NCI-H1694 (cell line): ENCODE results near the gene TSEN34.
"Not testable (repeated sequence)": the region's sequence is repeated elsewhere in the genome, so short reads cannot be mapped to it uniquely, and the experiment has no call there.

Experiments
- DNase-seq: peaks from one replicate; lab custom pipeline; 2025; lab: John Stamatoyannopoulos, UW

TSEN34 gene

GRCh38 chr19:54160854-54161253 lies 30.3 kb upstream of the TSEN34 start:
- DNase-seq = no peak

DNA sequence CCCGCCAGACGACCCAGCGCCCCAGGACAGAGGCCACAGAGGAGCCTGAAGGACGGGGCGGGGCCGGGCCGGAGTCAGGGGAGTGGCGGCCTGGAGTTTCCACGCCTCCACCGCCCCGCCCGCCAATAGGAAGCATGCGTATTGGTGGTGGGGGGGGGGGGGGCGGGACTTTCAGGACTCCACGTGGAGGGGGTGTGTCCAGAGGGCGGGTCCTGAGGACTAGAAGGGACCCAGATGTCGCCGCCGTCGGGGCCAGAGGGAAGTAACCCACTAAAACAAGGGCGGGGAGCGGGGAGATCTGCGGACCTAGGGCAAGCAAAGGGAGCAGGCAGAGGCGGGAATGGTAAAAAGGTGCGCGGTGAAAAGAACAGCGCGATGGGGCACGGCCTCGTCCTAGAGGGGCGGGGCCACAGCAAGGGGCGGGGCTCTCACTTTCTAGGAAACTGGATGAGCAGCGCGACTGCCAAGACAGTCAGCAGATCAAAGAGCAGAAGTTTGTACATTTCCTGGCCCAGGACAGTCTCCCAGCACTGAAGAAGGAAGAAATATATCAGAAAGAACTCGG lies 28.8 kb upstream of the TSEN34 start:
- DNase-seq = no peak

DNA sequence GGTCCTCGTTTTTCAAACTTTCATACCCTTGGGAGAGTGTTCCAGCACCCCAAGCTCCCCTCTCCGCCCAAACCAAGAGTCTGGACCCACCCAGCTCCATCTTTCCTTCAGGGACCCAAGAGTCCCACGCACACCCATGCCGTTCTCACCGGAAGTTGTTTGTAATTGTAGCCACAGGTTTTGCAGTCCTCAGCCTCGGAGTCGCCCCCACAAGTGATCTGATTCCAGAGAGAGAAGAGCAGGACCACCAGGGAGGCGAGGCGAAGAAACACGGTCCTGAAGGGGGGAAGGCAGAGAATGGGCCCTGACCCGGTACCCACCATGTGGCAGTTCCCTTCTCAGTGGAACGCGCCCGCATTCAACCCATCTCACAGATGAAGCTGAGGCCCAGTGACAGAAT lies 28.2 kb upstream of the TSEN34 start:
- no peak for DNase-seq

GRCh38 chr19:54164369-54165068 lies 26.6 kb upstream of the TSEN34 start:
- no peak for DNase-seq

DNA sequence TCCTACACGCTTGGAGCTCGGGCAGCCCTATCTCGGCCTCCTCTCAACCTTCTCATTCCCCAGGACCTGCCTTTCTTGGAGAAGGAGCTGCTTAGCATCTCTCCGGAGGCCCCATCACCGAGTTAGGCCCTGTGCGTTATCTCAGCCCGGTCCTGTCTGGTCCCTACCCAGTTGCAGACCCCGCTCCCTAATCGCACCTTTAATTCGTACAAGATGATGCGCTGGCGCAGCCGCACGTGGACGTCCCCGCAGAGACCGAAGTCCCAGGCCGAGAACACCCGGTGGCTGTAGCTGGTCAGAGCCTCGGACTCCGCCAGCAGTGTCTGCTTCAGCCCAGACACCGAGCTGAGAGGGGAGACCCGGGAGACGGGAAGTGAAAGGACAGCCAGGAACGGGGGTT lies 25.9 kb upstream of the TSEN34 start:
- no peak for DNase-seq

DNA sequence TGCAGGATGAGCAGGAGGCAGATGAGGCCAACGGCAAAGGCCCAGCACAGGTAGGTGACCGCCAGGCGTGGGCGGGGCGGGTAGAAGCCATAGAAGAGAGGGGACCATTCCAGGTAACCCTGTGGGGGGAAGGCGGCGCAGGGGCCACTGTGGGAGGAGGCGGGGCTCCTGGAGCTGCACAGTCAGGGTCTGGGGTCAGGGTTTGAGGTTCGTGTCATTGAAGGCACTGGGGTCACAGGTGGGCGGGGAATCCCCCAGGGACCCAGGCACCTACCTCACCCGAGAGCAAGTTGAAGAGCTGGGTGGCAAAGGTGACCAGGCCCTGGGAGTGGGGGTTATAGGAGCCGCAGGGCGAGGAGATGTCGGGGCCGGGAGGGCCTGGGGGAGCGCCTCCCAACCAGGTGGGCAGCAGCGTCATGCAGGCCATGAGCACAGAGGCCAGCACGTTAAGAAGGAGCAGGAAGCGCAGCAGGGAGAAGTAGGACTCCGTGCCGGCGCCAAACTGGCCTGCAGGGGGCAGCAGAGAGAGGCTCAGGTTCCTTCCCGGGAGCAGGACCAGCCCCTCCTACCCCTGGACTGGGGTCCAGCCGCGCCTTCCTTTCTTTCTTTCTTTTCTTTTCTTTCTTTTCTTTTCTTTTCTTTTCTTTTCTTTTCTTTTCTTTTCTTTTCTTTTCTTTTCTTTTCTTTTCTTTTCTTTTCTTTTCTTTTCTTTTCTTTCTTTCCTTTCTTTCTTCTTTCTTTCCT lies 22.8 kb upstream of the TSEN34 start:
- DNase-seq = peak; percentile 84

- no peak for DNase-seq
Observed at GRCh38 chr19:54169149-54169740, 21.9 kb upstream of the TSEN34 start.

DNA sequence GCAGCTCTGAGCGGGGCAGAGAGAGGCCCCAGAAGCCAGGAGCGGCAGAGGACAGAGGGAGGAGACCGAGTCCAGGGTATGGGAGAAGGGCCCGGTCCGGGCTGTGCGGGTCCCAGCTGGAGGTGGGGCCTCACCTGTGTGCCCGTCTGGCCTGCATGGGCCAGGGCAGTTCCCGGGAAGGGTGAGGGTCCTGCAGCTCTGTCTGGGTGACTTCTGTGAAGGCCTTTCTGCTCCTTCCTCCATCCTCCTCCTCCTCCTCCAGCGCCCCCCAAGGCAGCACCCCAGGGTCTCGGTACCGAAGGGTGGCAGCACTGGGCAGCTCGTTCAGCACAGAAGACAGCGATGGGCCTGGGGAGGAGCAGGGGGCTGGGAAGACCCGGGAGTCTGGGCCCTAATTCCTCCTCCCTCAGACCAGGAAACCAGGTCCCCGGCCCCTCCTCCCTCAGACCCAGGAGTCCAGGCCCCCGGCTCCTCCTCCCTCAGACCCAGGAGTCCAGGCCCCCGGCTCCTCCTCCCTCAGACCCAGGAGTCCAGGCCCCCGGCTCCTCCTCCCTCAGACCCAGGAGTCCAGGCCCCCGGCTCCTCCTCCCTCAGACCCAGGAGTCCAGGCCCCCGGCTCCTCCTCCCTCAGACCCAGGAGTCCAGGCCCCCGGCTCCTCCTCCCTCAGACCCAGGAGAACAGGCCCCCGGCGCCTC lies 19.2 kb upstream of the TSEN34 start:
- not testable (repeated sequence) for DNase-seq

DNA sequence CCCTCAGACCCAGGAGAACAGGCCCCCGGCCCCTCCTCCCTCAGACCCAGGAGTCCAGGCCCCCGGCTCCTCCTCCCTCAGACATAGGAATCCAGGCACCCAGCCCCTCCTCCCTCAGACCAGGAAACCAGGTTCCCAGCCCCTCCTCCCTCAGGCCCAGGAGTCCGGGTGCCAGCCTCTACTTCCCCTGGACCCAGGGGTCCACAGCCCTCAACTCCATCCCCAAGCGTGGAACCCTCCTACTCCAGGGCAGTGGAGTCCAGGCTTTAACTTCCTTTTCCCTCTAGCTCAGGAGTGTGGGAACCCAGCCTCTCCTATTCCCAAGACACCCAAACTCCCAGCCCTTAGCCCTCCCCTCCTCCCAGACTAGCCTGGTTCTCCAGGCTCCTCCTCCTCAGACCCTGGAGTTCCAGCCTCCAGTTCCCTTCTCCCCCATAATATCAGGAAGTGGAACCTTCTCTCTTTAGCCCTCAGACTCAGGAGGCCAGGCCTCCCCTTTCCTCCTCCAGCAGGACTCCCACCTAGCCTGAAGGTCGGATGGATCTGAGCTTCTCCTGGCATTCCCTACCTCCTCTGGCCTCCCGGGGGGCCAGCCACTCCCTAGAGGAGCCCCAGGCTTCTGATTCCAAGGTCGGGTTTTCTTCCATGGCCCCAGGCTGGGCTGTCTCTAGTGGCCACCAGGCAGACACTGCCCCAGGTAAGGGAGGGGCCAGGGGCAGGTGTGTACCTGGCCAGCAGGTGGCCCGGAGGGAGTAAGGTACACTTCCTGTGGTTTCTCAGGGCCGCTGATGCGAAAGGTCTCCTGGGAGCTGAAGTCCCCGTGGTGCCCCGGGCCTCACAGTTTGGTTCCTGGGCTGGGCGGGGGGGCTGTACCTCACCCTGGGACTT lies 18.4 kb upstream of the TSEN34 start, which contains the start of gene TMC4:
TSS of gene TMC4 (minus strand) at position 690 of the 888 bp plus-strand sequence. CDS start at position 647, 43 bp downstream.
- DNase-seq = no peak

- no peak for DNase-seq
Observed at GRCh38 chr19:54173359-54173699, 17.8 kb upstream of the TSEN34 start.

DNA sequence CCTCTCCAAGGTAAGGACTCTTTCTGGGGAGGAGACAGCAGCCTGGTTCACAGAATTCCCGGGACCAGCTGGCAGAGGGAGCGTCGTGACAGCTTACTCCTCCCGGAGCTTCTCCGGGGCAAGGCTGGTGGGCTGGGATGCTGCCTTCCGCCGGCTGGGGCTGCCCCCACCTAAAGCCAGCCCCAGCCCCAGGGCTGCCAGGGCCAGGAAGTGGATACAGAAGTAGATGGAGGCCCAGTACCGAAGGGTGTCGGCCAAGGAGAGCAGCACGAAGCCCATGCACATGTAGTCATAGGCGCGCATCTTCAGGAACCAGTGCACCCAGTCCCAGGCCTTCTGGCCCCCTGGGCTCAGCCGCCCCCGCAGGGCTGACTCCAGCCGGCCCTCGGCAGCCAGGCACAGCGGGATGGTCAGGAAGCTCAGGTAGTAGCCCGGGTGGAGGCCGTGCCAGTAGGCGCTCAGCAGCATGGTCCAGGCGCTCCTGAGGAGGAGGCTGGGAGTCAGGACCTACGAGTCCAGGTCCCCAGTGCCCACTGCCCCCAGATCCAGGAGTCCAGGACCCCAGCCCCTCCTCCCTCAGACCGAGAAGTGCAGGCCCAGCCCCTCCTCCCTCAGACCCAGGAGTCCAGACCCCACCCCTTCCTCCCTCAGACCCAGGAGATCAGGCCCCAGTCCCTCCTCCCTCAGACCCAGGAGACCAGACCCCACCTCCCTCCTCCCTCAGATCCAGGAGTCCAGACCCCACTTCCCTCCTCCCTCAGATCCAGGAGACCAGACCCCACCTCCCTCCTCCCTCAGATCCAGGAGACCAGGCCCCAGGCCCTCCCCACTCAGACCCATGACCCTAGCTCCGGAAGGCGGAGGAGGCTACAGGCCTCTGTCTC lies 16.9 kb upstream of the TSEN34 start:
- DNase-seq = no peak

DNA sequence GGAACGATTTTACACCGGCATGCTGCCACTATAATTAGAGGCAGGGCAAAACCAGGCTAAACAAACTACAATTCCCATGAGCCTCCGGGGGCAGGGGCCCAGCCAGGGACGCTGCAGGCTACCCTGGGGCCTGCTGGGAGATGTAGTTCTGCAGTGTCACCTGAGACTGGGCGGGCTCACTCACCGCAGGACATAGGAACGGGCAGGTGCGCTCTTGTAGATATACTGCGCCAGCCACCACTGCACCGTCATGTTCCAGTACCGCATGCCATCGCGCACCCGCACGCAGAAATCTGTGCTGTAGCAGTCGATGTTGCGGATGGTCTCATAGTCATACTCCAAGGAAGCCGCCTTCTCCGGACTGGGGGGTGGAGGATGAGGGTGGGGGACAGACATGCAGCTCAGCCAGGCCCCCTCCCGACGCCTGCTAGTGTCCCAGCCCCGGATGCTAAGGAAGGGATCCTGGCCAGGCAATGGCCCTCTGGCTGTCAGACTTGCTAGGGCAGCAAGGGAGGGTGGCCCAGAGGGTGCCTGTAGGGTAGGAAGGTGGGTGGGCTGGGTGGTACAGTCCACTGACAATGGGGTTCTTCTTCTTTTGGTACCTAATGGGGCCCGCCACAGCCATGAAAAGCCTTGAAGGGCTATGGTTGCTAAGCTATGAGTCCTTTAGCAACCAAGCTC lies 12.4 kb upstream of the TSEN34 start:
- DNase-seq = no peak

DNA sequence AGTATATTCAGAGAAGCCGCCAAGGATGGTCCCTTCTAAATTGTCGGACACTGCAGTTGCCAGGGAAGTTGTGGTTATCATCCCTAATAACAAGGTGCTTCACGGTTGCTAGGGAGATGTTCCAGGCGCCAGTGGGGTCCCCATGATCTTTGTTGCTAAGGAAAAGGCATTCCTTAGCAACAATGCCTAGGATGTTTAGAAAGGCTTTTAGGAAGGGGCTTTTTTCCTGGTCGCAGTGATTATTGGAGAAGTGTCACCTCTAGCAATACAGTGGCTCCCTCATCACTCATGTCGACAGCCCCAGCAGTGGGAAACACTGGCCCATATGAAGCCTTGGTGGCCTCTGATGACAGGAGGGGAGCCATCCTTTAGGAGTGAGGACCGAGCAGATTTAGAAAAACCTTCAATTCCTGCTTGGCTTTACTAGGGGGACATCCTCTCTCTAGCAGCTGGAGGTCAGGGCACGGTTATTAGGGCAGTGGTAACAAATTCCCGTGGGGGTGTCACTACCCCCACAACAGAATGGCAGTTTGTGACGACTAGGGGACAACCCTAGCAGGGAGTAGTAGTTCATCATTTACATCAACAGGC lies 11.8 kb upstream of the TSEN34 start:
- DNase-seq = no peak

GRCh38 chr19:54179921-54180461 lies 11.1 kb upstream of the TSEN34 start:
- DNase-seq = no peak

GRCh38 chr19:54180691-54181091 lies 10.4 kb upstream of the TSEN34 start:
- no peak for DNase-seq

DNA sequence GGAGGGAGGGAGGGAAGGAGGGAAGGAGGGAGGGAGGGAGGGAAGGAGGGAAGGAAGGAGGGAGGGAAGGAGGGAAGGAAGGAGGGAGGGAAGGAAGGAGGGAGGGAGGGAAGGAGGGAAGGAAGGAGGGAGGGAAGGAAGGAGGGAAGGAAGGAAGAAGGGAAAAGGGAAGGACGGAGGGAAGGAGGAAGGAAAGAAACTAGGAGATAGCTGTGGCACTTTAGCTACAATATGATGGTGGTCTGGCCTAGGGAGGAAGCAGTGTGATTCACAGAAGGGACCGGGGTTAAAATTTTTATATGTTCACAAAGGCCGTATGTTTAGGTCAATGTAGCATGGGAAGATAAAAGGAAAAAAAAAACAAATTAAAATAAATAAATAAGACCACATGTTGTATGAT lies 9.2 kb upstream of the TSEN34 start:
- DNase-seq = not testable (repeated sequence)

DNA sequence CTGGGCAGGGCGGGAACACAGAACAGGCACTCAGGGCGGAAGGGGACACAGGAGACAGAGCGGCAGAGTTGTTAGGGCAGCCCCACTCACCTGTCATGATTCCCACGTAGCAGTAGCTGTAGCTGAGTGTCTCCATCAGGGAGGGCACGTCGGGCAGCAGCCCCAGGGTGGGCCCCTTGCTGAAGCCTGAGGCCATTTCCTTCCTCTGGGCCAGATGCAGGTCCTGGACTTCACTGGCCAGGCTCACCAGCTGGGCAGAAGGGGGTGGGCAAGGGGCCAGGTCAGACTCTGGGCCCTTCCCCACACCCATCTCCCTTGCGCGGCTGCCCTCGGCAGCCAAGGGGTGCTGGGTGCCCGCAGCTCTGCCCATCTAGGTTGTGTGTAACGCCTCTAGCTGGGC lies 7.7 kb upstream of the TSEN34 start:
- DNase-seq = no peak

DNA sequence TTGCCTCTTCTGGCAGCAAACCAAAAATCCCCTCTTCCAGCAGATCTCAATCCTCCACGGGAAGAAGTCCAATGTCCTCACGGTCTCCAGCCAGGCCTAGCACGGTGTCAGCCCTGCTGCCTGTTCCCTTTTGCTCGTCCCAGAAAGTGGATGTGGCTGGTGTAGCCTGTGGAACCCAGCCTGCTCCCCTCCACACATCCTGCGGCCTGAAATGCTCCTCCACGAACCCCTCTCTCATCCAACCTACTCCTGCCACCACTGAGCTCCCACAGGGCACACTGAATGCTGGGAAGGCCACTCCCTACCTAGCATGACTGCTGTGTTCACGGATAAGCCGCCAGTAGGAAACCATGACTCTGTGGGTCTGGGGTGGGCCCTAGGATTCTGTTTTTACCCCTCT lies 4.8 kb upstream of the TSEN34 start:
- DNase-seq = no peak

DNA sequence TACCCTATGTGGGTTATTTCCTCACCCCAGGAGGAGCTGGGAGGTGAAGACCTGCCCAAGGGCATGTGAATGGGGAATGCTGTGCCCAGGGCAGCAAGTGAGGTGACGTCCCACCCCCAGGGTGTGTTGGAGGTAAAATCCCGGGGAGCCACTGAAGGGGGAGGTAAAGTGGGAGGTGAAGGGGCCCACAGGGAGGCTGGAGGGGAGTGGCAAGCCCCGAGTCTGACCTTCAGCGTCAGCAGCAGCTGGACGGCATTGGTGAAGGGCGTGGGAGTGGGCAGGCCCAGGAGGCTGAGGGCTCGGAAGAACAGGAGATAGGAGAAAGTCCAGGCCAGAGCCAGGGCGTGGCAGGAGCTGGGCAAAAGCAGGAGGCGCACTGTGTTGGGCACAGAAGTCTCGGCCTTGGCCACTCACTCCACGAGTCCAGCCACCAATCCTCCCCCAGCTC lies 4.2 kb upstream of the TSEN34 start:
- DNase-seq = no peak
